ENCODE results near the gene HK1.

The HK1 gene

DNA sequence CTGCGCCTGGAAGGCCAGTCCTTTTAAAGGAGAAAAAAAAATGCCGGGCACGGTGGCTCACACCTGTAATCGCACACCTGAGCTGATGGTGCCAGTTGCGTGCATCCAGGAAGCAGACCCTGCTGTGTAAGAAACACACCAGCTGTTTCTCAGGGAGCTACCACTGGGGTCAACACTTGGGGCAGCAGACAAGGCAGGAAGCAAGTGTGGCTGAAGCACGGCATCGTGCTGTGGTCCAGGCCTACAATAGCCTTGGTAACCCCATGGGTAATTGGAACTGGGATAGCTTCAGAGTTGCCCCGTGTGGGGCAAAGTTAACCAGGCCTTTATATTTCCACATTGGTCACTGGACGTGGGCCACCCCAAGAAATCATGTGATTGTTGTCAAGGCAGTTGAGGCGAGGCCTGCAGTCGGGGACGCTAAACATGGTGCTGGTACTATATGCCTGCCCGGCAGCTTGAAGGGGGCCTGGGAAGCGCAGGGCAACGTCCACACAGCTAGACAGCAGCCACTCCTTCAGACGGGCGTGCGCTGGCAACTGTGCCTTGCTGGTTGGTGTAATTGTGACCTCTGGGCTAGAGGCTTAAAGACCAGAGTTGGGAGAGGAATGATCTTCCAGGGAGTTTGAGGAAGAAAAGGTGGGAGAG is 140.9 kb downstream of the HK1 start:
- Histone ChIP-seq H3K4me1 (ENCODE audit: control insufficient read depth, insufficient read depth, low read length) (peaks cover 24% of the 10 kb centered on the region), H3K4me3 (ENCODE audit: low read length) (no peak overlapping the region), H3K9ac (ENCODE audit: low read length) (no peak overlapping the region), H3K27ac (ENCODE audit: low read depth, low read length) (peak overlapping the region; percentile 95), H3K36me3 (ENCODE audit: control insufficient read depth, insufficient read depth, low read length) (no peaks in the 10 kb centered on the region), H3K27me3 (ENCODE audit: control insufficient read depth, insufficient read depth, low read length) (no peaks in the 10 kb centered on the region)

DNA sequence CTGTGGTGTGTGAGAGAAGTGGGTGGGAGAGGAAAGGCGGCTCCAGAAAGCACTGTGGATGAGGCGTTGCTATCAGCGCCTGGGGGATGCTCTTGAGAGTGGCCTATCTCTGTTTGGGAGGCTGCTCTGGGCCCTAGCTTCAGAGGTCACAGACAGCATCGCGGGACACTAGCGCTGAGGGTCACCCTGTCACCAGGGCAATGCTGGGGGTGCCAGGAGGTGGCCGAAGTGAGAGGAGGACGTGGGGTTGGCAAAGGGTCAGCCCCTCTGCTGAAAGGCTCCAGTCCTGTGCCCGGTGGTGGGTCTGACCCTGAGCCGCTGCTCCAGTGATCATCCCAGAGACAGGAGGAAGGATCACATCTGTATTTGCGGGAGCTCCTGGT is 141.4 kb downstream of the HK1 start:
- Histone ChIP-seq H3K4me1 (ENCODE audit: control insufficient read depth, insufficient read depth, low read length) (peaks cover 24% of the 10 kb centered on the region), H3K4me3 (ENCODE audit: low read length) (no peak overlapping the region), H3K36me3 (ENCODE audit: control insufficient read depth, insufficient read depth, low read length) (no peaks in the 10 kb centered on the region), H3K27ac (ENCODE audit: low read depth, low read length) (peak overlapping the region; percentile 95), H3K27me3 (ENCODE audit: control insufficient read depth, insufficient read depth, low read length) (no peaks in the 10 kb centered on the region), H3K9ac (ENCODE audit: low read length) (no peak overlapping the region)

GRCh38 chr10:69421611-69422308 is 143.5 kb downstream of the HK1 start:
- Histone ChIP-seq H3K4me3 (ENCODE audit: low read length) (no peak overlapping the region), H3K27me3 (ENCODE audit: control insufficient read depth, insufficient read depth, low read length) (no peaks in the 10 kb centered on the region), H3K4me1 (ENCODE audit: control insufficient read depth, insufficient read depth, low read length) (peaks cover 27% of the 10 kb centered on the region), H3K27ac (ENCODE audit: low read depth, low read length) (peak overlapping the region; percentile 94), H3K36me3 (ENCODE audit: control insufficient read depth, insufficient read depth, low read length) (no peaks in the 10 kb centered on the region), H3K9ac (ENCODE audit: low read length) (no peak overlapping the region)

DNA sequence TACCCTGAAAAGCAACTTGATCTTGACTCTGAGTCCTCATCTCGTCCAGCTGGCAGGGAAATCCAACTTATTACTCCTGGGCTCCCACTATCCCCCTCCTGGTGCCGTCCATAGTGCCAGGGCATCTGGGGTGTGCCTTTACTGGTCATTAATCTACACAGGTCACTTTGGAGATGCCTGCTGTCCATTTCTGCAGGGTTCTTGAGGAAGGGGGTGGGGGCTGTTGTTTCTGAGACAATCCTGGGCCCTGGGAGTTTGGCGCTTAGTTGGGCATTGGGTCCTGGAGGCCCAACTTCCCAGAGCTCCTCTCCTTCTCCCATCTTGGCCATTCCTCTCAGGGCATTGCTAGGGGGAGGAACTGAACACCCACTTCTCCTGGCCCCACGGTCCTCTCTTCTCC is 144.4 kb downstream of the HK1 start:
- Histone ChIP-seq H3K36me3 (ENCODE audit: control insufficient read depth, insufficient read depth, low read length) (no peaks in the 10 kb centered on the region), H3K4me3 (ENCODE audit: low read length) (no peak overlapping the region), H3K9ac (ENCODE audit: low read length) (no peak overlapping the region), H3K27me3 (ENCODE audit: control insufficient read depth, insufficient read depth, low read length) (no peaks in the 10 kb centered on the region), H3K4me1 (ENCODE audit: control insufficient read depth, insufficient read depth, low read length) (peaks cover 20% of the 10 kb centered on the region), H3K27ac (ENCODE audit: low read depth, low read length) (peak overlapping the region; percentile 94)

- H3K27ac ChIP-seq (ENCODE audit: low read depth, low read length) = no peak overlapping the region
- no peak overlapping the region for H3K4me3 ChIP-seq (ENCODE audit: low read length)
- peaks cover 12% of the 10 kb centered on the region for H3K4me1 ChIP-seq (ENCODE audit: control insufficient read depth, insufficient read depth, low read length)
- no peak overlapping the region for H3K9ac ChIP-seq (ENCODE audit: low read length)
- H3K27me3 ChIP-seq (ENCODE audit: control insufficient read depth, insufficient read depth, low read length) = no peaks in the 10 kb centered on the region
- H3K36me3 ChIP-seq (ENCODE audit: control insufficient read depth, insufficient read depth, low read length) = no peaks in the 10 kb centered on the region
These were observed 146.7 kb downstream of the HK1 start for GRCh38 chr10:69425041-69425440.

DNA sequence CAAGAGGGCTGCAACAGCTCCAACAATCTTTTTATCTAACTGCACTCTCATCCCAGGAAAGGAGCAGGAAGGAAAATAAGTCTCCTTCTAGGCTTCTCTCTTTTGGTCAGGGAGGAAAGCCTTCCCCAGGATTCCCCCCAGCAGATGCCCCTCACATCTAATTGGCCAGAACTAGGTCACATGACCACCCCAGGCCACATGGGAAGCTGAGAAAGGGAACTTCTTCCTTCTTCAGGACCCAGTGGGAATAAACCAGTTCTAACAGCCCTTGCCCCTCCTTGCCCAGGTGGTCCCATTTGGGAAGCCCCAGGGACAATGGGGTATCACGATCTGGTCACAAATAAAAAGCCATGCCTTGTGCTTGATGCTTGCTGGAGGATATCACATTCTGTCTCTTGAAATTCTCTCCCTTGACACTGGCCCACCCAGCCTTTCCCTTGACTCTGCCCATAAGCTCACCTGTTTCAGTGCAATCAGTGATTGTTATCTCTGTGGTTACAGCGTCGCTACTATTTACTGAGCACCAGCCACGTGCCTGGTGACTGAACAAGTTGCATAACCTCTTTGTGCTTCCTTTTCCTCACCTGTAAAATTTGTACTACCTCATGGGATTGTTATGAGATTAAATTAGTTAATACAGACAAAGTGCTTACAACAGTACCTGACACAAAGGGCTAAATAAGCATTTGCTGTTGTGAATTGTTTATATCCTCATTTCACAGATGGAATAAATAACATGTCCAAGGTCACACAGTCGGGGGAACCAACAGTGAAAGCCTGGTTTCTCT is 147.4 kb downstream of the HK1 start:
- Histone ChIP-seq H3K4me3 (ENCODE audit: low read length) (no peak overlapping the region), H3K9ac (ENCODE audit: low read length) (no peak overlapping the region), H3K27ac (ENCODE audit: low read depth, low read length) (peak overlapping the region; percentile 67)

GRCh38 chr10:69426376-69426727 is 148.1 kb downstream of the HK1 start:
- Histone ChIP-seq H3K9ac (ENCODE audit: low read length) (peak overlapping the region; percentile 36), H3K27ac (ENCODE audit: low read depth, low read length) (peak overlapping the region; percentile 67)

More for the DNA sequence above, 147.4 kb downstream of the HK1 start:
- Histone ChIP-seq H3K36me3 (ENCODE audit: control insufficient read depth, insufficient read depth, low read length) (no peaks in the 10 kb centered on the region), H3K27me3 (ENCODE audit: control insufficient read depth, insufficient read depth, low read length) (no peaks in the 10 kb centered on the region), H3K4me1 (ENCODE audit: control insufficient read depth, insufficient read depth, low read length) (peaks cover 12% of the 10 kb centered on the region)

GRCh38 chr10:69428165-69428564 is 149.9 kb downstream of the HK1 start:
- Histone ChIP-seq H3K4me1 (ENCODE audit: control insufficient read depth, insufficient read depth, low read length) (peaks cover 3% of the 10 kb centered on the region), H3K27ac (ENCODE audit: low read depth, low read length) (no peak overlapping the region), H3K36me3 (ENCODE audit: control insufficient read depth, insufficient read depth, low read length) (no peaks in the 10 kb centered on the region)

More at GRCh38 chr10:69426376-69426727, 148.1 kb downstream of the HK1 start:
- Histone ChIP-seq H3K4me1 (ENCODE audit: control insufficient read depth, insufficient read depth, low read length) (peaks cover 9% of the 10 kb centered on the region), H3K27me3 (ENCODE audit: control insufficient read depth, insufficient read depth, low read length) (no peaks in the 10 kb centered on the region), H3K36me3 (ENCODE audit: control insufficient read depth, insufficient read depth, low read length) (no peaks in the 10 kb centered on the region), H3K4me3 (ENCODE audit: low read length) (no peak overlapping the region)

GRCh38 chr10:69434169-69434568 is 155.9 kb downstream of the HK1 start:
- Histone ChIP-seq H3K36me3 (ENCODE audit: control insufficient read depth, insufficient read depth, low read length) (no peaks in the 10 kb centered on the region), H3K27ac (ENCODE audit: low read depth, low read length) (no peak overlapping the region), H3K9ac (ENCODE audit: low read length) (no peak overlapping the region), H3K4me1 (ENCODE audit: control insufficient read depth, insufficient read depth, low read length) (no peaks in the 10 kb centered on the region), H3K27me3 (ENCODE audit: control insufficient read depth, insufficient read depth, low read length) (no peaks in the 10 kb centered on the region), H3K4me3 (ENCODE audit: low read length) (no peak overlapping the region)

More at GRCh38 chr10:69428165-69428564, 149.9 kb downstream of the HK1 start:
- Histone ChIP-seq H3K27me3 (ENCODE audit: control insufficient read depth, insufficient read depth, low read length) (no peaks in the 10 kb centered on the region), H3K4me3 (ENCODE audit: low read length) (no peak overlapping the region), H3K9ac (ENCODE audit: low read length) (no peak overlapping the region)

GRCh38 chr10:69434926-69435325 is 156.6 kb downstream of the HK1 start:
- Histone ChIP-seq H3K9ac (ENCODE audit: low read length) (no peak overlapping the region), H3K4me1 (ENCODE audit: control insufficient read depth, insufficient read depth, low read length) (no peaks in the 10 kb centered on the region), H3K27ac (ENCODE audit: low read depth, low read length) (no peak overlapping the region), H3K4me3 (ENCODE audit: low read length) (no peak overlapping the region), H3K27me3 (ENCODE audit: control insufficient read depth, insufficient read depth, low read length) (no peaks in the 10 kb centered on the region), H3K36me3 (ENCODE audit: control insufficient read depth, insufficient read depth, low read length) (no peaks in the 10 kb centered on the region)

DNA sequence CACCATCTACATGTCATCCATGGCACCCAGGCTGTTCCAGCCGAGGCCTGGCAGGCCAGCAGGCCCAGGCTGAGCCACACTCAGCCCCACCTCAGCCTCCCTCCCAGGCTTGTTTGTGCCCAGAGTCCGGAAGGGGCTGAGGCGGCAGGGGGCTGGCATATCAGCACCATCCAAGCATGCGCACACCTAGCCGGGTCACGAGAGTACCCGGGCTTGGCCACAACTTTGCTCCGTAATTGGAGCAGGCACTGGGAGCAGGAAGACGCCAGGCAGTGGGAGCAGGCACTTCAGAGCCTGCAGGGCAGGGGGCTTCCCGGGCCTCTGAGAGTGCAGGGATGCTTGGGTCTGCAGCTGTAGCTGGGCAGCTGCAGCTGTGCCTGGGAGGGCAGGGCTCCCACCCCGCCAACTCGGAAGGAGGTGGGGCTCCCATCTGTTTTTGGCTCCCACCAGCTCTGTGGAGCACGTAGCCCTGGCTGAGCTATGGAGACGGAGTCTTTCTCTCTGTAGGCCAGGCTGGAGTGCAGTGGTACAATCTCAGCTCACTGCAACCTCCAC is 157.7 kb downstream of the HK1 start:
- Histone ChIP-seq H3K27me3 (ENCODE audit: control insufficient read depth, insufficient read depth, low read length) (no peaks in the 10 kb centered on the region), H3K4me3 (ENCODE audit: low read length) (no peak overlapping the region), H3K36me3 (ENCODE audit: control insufficient read depth, insufficient read depth, low read length) (no peaks in the 10 kb centered on the region)

More for the DNA sequence above, 157.7 kb downstream of the HK1 start:
- no peaks in the 10 kb centered on the region for H3K4me1 ChIP-seq (ENCODE audit: control insufficient read depth, insufficient read depth, low read length)
- H3K27ac ChIP-seq (ENCODE audit: low read depth, low read length) = no peak overlapping the region
- no peak overlapping the region for H3K9ac ChIP-seq (ENCODE audit: low read length)
